Measurements from ENCODE around the gene SUCLG1. TPM values are rescaled to one million over a fixed set of nuclear protein-coding genes. Genes with fewer than 3 reads are reported as not detected.

The SUCLG1 gene
- polyA plus RNA-seq, 4 donors, result 165 to 207 (median 179) TPM

Other genes with a start within 250 kb of the SUCLG1 start
- gene DNAH6, start 57.2 kb upstream of the SUCLG1 start, polyA plus RNA-seq (ENCODE audit: insufficient read length in 4 of 4), result 1 to 10 TPM; 1.8 to 2.2 (median 2.1) TPM